Measurements from ENCODE around the gene CHD5.

DNA sequence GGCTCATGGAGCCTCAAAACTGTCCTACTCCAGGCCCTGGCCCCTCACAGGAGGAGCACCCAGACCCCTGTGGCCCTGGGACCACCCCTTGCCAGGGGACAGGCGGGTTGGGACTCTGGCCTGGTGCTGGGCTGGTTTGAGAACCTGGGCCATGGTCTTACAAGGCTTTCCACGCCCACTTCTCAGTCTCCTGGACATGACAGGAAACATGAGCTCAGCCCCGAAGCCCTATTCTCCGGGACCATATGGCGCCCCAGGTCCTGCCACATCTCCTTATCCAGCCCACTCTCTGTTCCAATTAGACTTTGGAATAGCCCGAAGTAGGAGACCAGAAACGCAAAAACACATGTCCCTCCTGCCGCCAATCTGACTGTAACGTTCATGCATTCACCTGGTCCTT lies 86.5 kb downstream of the CHD5 start:
- TF ChIP-seq CTCF (IDR thresholded peaks at IDR 0.05) (no peak), EP300 (IDR thresholded peaks at IDR 0.05) (no peak), POLR2A (IDR thresholded peaks at IDR 0.05; ENCODE audit: low read depth) (no peak), POLR2AphosphoS5 (IDR thresholded peaks at IDR 0.05) (no peak)

Data from esophagus muscularis mucosa (tissue), 4 donors.